Activated B cell treated with CpG ODN at 0.5 μM for 24 hours (primary cell): ENCODE data around the gene SLC66A1. TPM values are rescaled to one million over a fixed set of nuclear protein-coding genes. Genes with fewer than 3 reads are reported as not detected.

Experiments used
- ATAC-seq: fragments of 200-7000 bp; cut with Tn5 transposase; one replicate; pipeline ENCODE4 v1.10.0; 2021; ENCODE audit warnings: low read depth, mild to moderate bottlenecking, moderate library complexity
- CTCF ChIA-PET: fragments of 350-600 bp; sonication (Branson Sonifier 250); formaldehyde crosslinking; loops from one replicate; lab custom pipeline; 2021; ENCODE audit warnings: antibody characterized with exemption; lab: Charles Lee
- POLR2A ChIA-PET: fragments of 350-600 bp; sonication (Branson Sonifier 250); formaldehyde crosslinking; loops from one replicate; lab custom pipeline; 2021; ENCODE audit warnings: antibody characterized with exemption; lab: Charles Lee
- DNase-seq: peaks from one replicate; pipeline ENCODE4 v3.0.0; 2022
- H3K27ac Mint-ChIP-seq: one replicate; pipeline ENCODE4 v1.8.0; 2020; ENCODE audit warnings: mixed read lengths
- H3K27me3 Mint-ChIP-seq: one replicate; pipeline ENCODE4 v1.8.0; 2021; ENCODE audit warnings: mixed read lengths
- H3K36me3 Mint-ChIP-seq: one replicate; pipeline ENCODE4 v1.8.0; 2021; ENCODE audit warnings: low read depth, mixed read lengths
- H3K4me1 Mint-ChIP-seq: one replicate; pipeline ENCODE4 v1.8.0; 2021; ENCODE audit warnings: mixed read lengths
- H3K4me3 Mint-ChIP-seq: one replicate; pipeline ENCODE4 v1.8.0; 2020; ENCODE audit warnings: mild to moderate bottlenecking, mixed read lengths
- H3K9me3 Mint-ChIP-seq: one replicate; pipeline ENCODE4 v1.8.0; 2020; ENCODE audit warnings: mixed read lengths
- CTCF ChIP-seq: fragments of 200-600 bp; IDR thresholded peaks from one replicate; pipeline ENCODE4 v1.8.0; 2022; ENCODE audit warnings: antibody characterized with exemption, mild to moderate bottlenecking
- intact Hi-C: fragments of 100-400 bp; cut with micrococcal nuclease; formaldehyde crosslinking; loops from one replicate; pipeline ENCODE4 v1.15.1; 2024
- total RNA-seq: library from RNA; stranded (reverse); gene quantifications from 2 replicates; pipeline ENCODE4 v1.2.3, GENCODE V29; 2022

SLC66A1 gene
- total RNA-seq, 1 donor from 2014 or later = 11.9 TPM

GRCh38 chr1:19322481-19322880 is 10.4 kb downstream of the SLC66A1 start:
- Mint-ChIP-seq H3K27me3 (no peaks in the 10 kb centered on the region), H3K4me1 (peaks cover 7% of the 10 kb centered on the region), H3K27ac (no peak overlapping the region), H3K9me3 (no peaks in the 10 kb centered on the region), H3K4me3 (no peak overlapping the region), H3K36me3 (peaks cover 48% of the 10 kb centered on the region)
- DNase-seq = no peak
- POLR2A ChIA-PET = no interaction called here
- TF ChIP-seq CTCF = no peak
- CTCF ChIA-PET = no interaction called here
- intact Hi-C loops = no loop called here
- no peak for ATAC-seq

- ATAC-seq (no peak), DNase-seq (no peak)
- H3K27ac Mint-ChIP-seq = no peak overlapping the region
- ChIA-PET POLR2A (no interaction called here), CTCF (no interaction called here)
- TF ChIP-seq CTCF = no peak
- no peak overlapping the region for H3K4me3 Mint-ChIP-seq
- H3K27me3 Mint-ChIP-seq = no peaks in the 10 kb centered on the region
- H3K9me3 Mint-ChIP-seq = no peaks in the 10 kb centered on the region
- H3K36me3 Mint-ChIP-seq = peaks cover 45% of the 10 kb centered on the region
- H3K4me1 Mint-ChIP-seq = no peaks in the 10 kb centered on the region
- intact Hi-C loops = no loop called here
Measured at GRCh38 chr1:19323987-19324664, 12.0 kb downstream of the SLC66A1 start.

- ATAC-seq (no peak), DNase-seq (no peak)
- CTCF ChIA-PET = no interaction called here
- Mint-ChIP-seq H3K9me3 (no peaks in the 10 kb centered on the region), H3K27ac (no peak overlapping the region), H3K27me3 (no peaks in the 10 kb centered on the region), H3K4me1 (no peaks in the 10 kb centered on the region), H3K4me3 (no peak overlapping the region), H3K36me3 (peaks cover 45% of the 10 kb centered on the region)
- no peak for TF ChIP-seq CTCF
- POLR2A ChIA-PET = no interaction called here
- intact Hi-C loops = no loop called here
Measured at GRCh38 chr1:19324665-19324990, 12.5 kb downstream of the SLC66A1 start.

GRCh38 chr1:19325368-19325957 is 13.3 kb downstream of the SLC66A1 start:
- ATAC-seq = no peak

More at GRCh38 chr1:19325368-19325957, 13.3 kb downstream of the SLC66A1 start:
- ChIA-PET POLR2A (interaction anchor here (0.6 to 1.2 kb wide), 2 partner anchors 10 to 12 kb away, joined by 3 read pairs; no protein-coding TSS in a partner anchor), CTCF (no interaction called here)
- Mint-ChIP-seq H3K4me3 (no peak overlapping the region), H3K4me1 (no peaks in the 10 kb centered on the region), H3K9me3 (no peaks in the 10 kb centered on the region), H3K27me3 (no peaks in the 10 kb centered on the region), H3K27ac (no peak overlapping the region), H3K36me3 (peaks cover 46% of the 10 kb centered on the region)
- intact Hi-C loops = no loop called here
- TF ChIP-seq CTCF = no peak
- no peak for DNase-seq
